ENCODE results near the gene CHAC1. TPM values are rescaled to one million over a fixed set of nuclear protein-coding genes. Genes with fewer than 3 reads are reported as not detected.

CHAC1 gene
- total and polyA plus RNA-seq, 2 of the 13 experiments (the other 11 are each of a cell fraction or from before 2014, with no cell fraction given), result 0.44 TPM; not detected in 1

DNA sequence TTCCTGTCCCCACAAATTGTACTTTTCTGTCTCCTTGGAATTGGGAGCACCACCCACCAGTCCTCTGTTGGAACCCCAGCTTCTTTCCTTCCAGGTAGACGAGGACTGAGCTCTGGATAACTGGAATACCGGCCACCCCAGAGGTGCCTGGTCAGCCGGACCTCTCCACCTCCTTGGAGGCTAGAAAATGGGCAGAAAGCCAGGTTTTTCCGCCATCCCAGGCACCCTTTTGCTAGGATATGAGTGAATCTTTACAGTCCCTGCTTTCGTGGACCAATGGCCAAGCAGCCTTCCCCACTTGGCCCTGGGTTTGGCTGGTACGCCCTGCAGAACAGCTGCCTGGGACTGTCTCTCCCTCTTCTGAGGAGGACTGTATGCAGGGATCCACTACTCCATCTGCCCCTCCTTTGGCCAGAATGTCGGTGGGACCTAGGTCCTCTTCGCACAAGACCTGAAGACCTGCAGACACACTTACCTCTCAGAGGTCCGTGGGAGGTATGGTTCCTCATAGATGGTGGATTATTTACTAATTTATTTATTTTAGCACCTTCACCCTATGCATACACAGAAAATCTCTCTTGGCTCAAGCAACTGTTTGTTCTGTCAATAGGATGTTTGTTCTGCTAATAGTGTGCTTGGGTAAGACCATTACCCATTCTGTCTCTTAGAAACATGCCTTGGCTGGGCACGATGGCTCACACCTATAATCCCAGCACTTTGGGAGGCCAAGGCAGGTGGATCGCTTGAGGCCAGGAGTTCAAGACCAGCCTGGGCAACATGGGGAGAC lies 8.6 kb upstream of the CHAC1 start:
- Histone ChIP-seq H3K9ac (ENCODE audit: insufficient read depth, low read depth, low read length) (no peak overlapping the region), H3K36me3 (replicated peaks in 1 of 2; ENCODE audit: control insufficient read depth in 1 of 2, insufficient read depth in 2 of 2, low read length in 2 of 2) (no peaks in the 10 kb centered on the region), H4K20me1 (ENCODE audit: insufficient read depth, low read length) (no peaks in the 10 kb centered on the region), H3K4me2 (ENCODE audit: low read depth, low read length) (no peak overlapping the region), H3K9me3 (ENCODE audit: low read length) (no peaks in the 10 kb centered on the region), H3K79me2 (ENCODE audit: insufficient read depth, low read length) (no peaks in the 10 kb centered on the region), H3K27me3 (ENCODE audit: control insufficient read depth in 1 of 2, insufficient read depth in 2 of 2, low read length in 2 of 2) (peaks cover 3 to 53% of the 10 kb centered on the region in 2 experiments; a peak in 3 of 5 replicates), H3K4me3 (replicated peaks in 1 of 3; ENCODE audit: insufficient read depth in 1 of 3, low read depth in 2 of 3, low read length in 3 of 3) (no peak overlapping the region), H3K27ac (ENCODE audit: extremely low read length, insufficient read depth, low read length) (no peak overlapping the region), H2AFZ (ENCODE audit: low read length) (no peak overlapping the region), H3K4me1 (ENCODE audit: insufficient read depth, low read length) (peaks cover 50% of the 10 kb centered on the region)
- no peak for FAIRE-seq
- 36% methylated on average over 9 of the region's 11 CpGs for WGBS (ENCODE audit: low lambda C conversion rate)
- no TSS peak for BruUV-seq (replicated peaks)
- ATAC-seq, result no peak; the same call in 2 of the 3 replicates
- POLR2A ChIA-PET, result no interaction called here
- in situ Hi-C loops (cut with HindIII; ENCODE audit: extremely low pct_ligation_motif_present, low pct_unique_long_range_greater_than_20kb), result no loop called here
- CTCF ChIA-PET (ENCODE audit: low intra/inter-chr PET ratio, low total read pairs), result no interaction called here
- intact Hi-C loops (cut with micrococcal nuclease; ENCODE audit: unreplicated experiment), result loop anchor here (5.0 kb wide), 1 partner anchor 37 kb away; no protein-coding TSS in a partner anchor
- DNase-seq (ENCODE audit: low spot score), result no peak
- TF ChIP-seq ASH2L (IDR thresholded peaks at IDR 0.05; ENCODE audit: insufficient read length, low read depth, low read length) (no peak), KAT8 (CRISPR knock-in tag; IDR thresholded peaks at IDR 0.05) (no peak), HDAC1 (CRISPR knock-in tag; IDR thresholded peaks at IDR 0.05) (peak; percentile 45; the same call in 1 of the 2 replicates), NBN (conservative IDR thresholded peaks at IDR 0.05) (no peak), ZNF850 (CRISPR knock-in tag; conservative IDR thresholded peaks at IDR 0.05) (no peak), FOXA3 (CRISPR knock-in tag; IDR thresholded peaks at IDR 0.05) (peak; percentile 89), FOXA1 (IDR thresholded peaks at IDR 0.05) (0 out of 2 replicates have a peak, but pooled peaks have one; percentile 29), FOXA1 (CRISPR knock-in tag; IDR thresholded peaks at IDR 0.05) (peak; percentile 71), FOXP1 (IDR thresholded peaks at IDR 0.05) (no peak), FOXP1 (CRISPR knock-in tag; IDR thresholded peaks at IDR 0.05) (peak; percentile 85), NRL (CRISPR knock-in tag; IDR thresholded peaks at IDR 0.05; ENCODE audit: borderline replicate concordance) (no peak), PCBP2 (optimal IDR thresholded peaks at IDR 0.05; ENCODE audit: low read depth, low read length, poor library complexity, severe bottlenecking) (no peak), GTF2F1 (IDR thresholded peaks at IDR 0.05; ENCODE audit: low read length) (no peak), MYC (CRISPR knock-in tag; IDR thresholded peaks at IDR 0.05; ENCODE audit: borderline replicate concordance) (no peak), NFRKB (IDR thresholded peaks at IDR 0.05) (no peak), HNF4A (CRISPR knock-in tag; IDR thresholded peaks at IDR 0.05) (no peak)
- TF ChIP-seq, protein P1, sequence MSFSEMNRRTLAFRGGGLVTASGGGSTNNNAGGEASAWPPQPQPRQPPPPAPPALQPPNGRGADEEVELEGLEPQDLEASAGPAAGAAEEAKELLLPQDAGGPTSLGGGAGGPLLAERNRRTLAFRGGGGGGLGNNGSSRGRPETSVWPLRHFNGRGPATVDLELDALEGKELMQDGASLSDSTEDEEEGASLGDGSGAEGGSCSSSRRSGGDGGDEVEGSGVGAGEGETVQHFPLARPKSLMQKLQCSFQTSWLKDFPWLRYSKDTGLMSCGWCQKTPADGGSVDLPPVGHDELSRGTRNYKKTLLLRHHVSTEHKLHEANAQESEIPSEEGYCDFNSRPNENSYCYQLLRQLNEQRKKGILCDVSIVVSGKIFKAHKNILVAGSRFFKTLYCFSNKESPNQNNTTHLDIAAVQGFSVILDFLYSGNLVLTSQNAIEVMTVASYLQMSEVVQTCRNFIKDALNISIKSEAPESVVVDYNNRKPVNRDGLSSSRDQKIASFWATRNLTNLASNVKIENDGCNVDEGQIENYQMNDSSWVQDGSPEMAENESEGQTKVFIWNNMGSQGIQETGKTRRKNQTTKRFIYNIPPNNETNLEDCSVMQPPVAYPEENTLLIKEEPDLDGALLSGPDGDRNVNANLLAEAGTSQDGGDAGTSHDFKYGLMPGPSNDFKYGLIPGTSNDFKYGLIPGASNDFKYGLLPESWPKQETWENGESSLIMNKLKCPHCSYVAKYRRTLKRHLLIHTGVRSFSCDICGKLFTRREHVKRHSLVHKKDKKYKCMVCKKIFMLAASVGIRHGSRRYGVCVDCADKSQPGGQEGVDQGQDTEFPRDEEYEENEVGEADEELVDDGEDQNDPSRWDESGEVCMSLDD (CRISPR knock-in tag; IDR thresholded peaks at IDR 0.05; ENCODE audit: borderline replicate concordance), result no peak
- TF ChIP-seq, protein P2, sequence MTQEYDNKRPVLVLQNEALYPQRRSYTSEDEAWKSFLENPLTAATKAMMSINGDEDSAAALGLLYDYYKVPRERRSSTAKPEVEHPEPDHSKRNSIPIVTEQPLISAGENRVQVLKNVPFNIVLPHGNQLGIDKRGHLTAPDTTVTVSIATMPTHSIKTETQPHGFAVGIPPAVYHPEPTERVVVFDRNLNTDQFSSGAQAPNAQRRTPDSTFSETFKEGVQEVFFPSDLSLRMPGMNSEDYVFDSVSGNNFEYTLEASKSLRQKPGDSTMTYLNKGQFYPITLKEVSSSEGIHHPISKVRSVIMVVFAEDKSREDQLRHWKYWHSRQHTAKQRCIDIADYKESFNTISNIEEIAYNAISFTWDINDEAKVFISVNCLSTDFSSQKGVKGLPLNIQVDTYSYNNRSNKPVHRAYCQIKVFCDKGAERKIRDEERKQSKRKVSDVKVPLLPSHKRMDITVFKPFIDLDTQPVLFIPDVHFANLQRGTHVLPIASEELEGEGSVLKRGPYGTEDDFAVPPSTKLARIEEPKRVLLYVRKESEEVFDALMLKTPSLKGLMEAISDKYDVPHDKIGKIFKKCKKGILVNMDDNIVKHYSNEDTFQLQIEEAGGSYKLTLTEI (CRISPR knock-in tag; conservative IDR thresholded peaks at IDR 0.05), result no peak
